Activated T-helper 2 cell treated with anti-CD3 and anti-CD28 coated beads, Interferon-gamma antibody, Interleukin-2, Interleukin-4, amounts not matched to agents 10 μg/mL and 5 μg/mL and 100 μg/mL, durations not matched to agents 14 hours and 24 hours and 36 hours (primary cell): ENCODE measurements around the gene IZUMO3. TPM values are rescaled to one million over a fixed set of nuclear protein-coding genes. Genes with fewer than 3 reads are reported as not detected.

Experiments used
- DNase-seq: peaks from one replicate; pipeline ENCODE4 v3.0.0; 2021; ENCODE audit warnings: low spot score
- H3K27ac Mint-ChIP-seq: one replicate; pipeline ENCODE4 v1.8.0; 2021; ENCODE audit warnings: mixed read lengths
- H3K27me3 Mint-ChIP-seq: one replicate; pipeline ENCODE4 v1.8.0; 2021; ENCODE audit warnings: low read depth, mixed read lengths
- H3K36me3 Mint-ChIP-seq: one replicate; pipeline ENCODE4 v1.8.0; 2021; ENCODE audit warnings: low read depth, mixed read lengths
- H3K4me1 Mint-ChIP-seq: one replicate; pipeline ENCODE4 v1.8.0; 2021; ENCODE audit warnings: low read depth, mixed read lengths
- H3K4me3 Mint-ChIP-seq: one replicate; pipeline ENCODE4 v1.8.0; 2021; ENCODE audit warnings: low read depth, mild to moderate bottlenecking, moderate library complexity, mixed read lengths
- H3K9me3 Mint-ChIP-seq: one replicate; pipeline ENCODE4 v1.8.0; 2021; ENCODE audit warnings: mixed read lengths
- intact Hi-C: fragments of 100-400 bp; cut with micrococcal nuclease; formaldehyde crosslinking; loops from one replicate; pipeline ENCODE4 v1.15.1; 2023
- total RNA-seq: library from RNA; stranded (reverse); gene quantifications from 2 replicates; pipeline ENCODE4 v1.2.3, GENCODE V29; 2022

Gene IZUMO3
- total RNA-seq, 1 donor from 2014 or later: not detected

- intact Hi-C loops: no loop called here
- H3K4me3 Mint-ChIP-seq: no peak overlapping the region
- no peak for DNase-seq
- H3K27ac Mint-ChIP-seq: no peak overlapping the region
- no peaks in the 10 kb centered on the region for H3K4me1 Mint-ChIP-seq
- H3K36me3 Mint-ChIP-seq: no peaks in the 10 kb centered on the region
- H3K9me3 Mint-ChIP-seq: peaks cover 55% of the 10 kb centered on the region
- H3K27me3 Mint-ChIP-seq: no peaks in the 10 kb centered on the region
Measured at GRCh38 chr9:24516463-24516862, 29.2 kb downstream of the IZUMO3 start.

DNA sequence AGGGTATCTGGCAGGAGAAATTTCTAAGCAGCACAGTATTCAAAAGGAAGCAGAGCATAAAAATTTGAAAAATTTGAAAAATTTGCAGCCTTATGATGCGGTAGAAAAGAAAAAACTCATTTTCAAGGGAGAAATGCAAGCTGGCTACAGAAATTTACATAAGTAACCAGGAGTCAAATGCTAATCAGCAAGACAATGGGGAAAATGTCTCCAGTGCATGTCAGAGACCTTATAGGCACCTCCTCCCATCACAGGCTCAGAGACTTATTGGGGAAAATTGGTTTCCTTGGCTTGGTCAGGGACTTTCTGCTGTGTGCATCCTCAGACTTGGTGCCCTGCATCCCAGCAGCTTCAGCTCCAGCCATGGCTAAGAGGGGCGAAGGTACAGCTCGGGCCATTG, 35.8 kb downstream of the IZUMO3 start:
- no peaks in the 10 kb centered on the region for H3K4me1 Mint-ChIP-seq
- intact Hi-C loops: no loop called here
- no peaks in the 10 kb centered on the region for H3K36me3 Mint-ChIP-seq
- peaks cover 49% of the 10 kb centered on the region for H3K9me3 Mint-ChIP-seq
- no peak for DNase-seq
- no peak overlapping the region for H3K27ac Mint-ChIP-seq
- H3K27me3 Mint-ChIP-seq: no peaks in the 10 kb centered on the region
- no peak overlapping the region for H3K4me3 Mint-ChIP-seq

GRCh38 chr9:24504521-24504920, 41.2 kb downstream of the IZUMO3 start:
- Mint-ChIP-seq H3K27ac (no peak overlapping the region), H3K27me3 (no peaks in the 10 kb centered on the region), H3K36me3 (no peaks in the 10 kb centered on the region), H3K4me3 (no peak overlapping the region), H3K9me3 (peaks cover 52% of the 10 kb centered on the region), H3K4me1 (no peaks in the 10 kb centered on the region)
- no peak for DNase-seq
- intact Hi-C loops: no loop called here

GRCh38 chr9:24502206-24502937, 43.3 kb downstream of the IZUMO3 start:
- no peaks in the 10 kb centered on the region for H3K27me3 Mint-ChIP-seq
- DNase-seq: no peak
- no peaks in the 10 kb centered on the region for H3K36me3 Mint-ChIP-seq
- H3K4me3 Mint-ChIP-seq: no peak overlapping the region
- H3K27ac Mint-ChIP-seq: no peak overlapping the region
- H3K4me1 Mint-ChIP-seq: no peaks in the 10 kb centered on the region
- intact Hi-C loops: no loop called here
- H3K9me3 Mint-ChIP-seq: peaks cover 62% of the 10 kb centered on the region

GRCh38 chr9:24500761-24501160, 44.9 kb downstream of the IZUMO3 start:
- intact Hi-C loops: no loop called here
- H3K36me3 Mint-ChIP-seq: no peaks in the 10 kb centered on the region
- no peaks in the 10 kb centered on the region for H3K27me3 Mint-ChIP-seq
- H3K4me3 Mint-ChIP-seq: no peak overlapping the region
- H3K27ac Mint-ChIP-seq: no peak overlapping the region
- no peaks in the 10 kb centered on the region for H3K4me1 Mint-ChIP-seq
- H3K9me3 Mint-ChIP-seq: peaks cover 63% of the 10 kb centered on the region
- DNase-seq: no peak

DNA sequence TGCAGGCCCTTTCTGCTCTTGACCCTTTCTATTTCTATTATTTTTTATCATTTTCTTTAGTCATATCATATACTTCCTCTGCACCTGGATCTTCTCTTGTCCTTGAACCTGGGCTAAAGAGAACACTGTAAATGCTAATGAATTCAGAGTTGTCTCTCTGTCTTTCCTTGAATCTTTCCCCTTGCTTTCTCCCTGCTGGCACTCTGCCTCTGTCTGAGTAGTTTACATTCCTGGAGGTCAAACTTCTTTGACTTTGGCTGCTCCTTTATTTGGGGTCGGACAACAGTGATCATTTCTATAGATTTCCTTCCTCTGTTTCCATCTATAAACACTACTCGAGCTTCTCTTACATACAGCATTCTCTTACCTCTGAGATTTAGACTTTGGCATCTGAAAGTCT, 47.1 kb downstream of the IZUMO3 start:
- no peak for DNase-seq
- Mint-ChIP-seq H3K4me3 (no peak overlapping the region), H3K36me3 (no peaks in the 10 kb centered on the region), H3K4me1 (no peaks in the 10 kb centered on the region), H3K27me3 (no peaks in the 10 kb centered on the region), H3K27ac (no peak overlapping the region), H3K9me3 (peaks cover 60% of the 10 kb centered on the region)
- intact Hi-C loops: no loop called here

DNA sequence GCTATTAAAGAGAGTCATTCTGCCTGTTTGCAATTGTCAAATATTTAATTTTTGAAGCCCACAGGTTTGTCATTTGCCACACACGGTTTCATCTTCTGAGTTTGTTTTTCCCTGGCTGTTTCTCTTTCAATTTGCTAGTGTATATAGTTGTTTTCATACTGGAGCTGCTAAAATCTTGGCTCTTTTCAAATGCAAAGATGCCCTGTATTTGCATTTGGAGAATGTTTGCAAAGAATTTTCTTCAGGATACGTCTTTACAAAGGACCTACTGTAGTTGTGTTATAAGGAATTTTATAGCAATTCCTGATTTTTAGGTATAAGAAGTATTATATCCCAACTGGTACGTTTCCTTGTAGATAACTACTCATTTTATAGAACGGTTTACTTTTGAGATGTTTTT, 48.0 kb downstream of the IZUMO3 start:
- intact Hi-C loops: no loop called here
- no peak for DNase-seq
- no peaks in the 10 kb centered on the region for H3K36me3 Mint-ChIP-seq
- H3K4me3 Mint-ChIP-seq: no peak overlapping the region
- no peaks in the 10 kb centered on the region for H3K27me3 Mint-ChIP-seq
- H3K27ac Mint-ChIP-seq: no peak overlapping the region
- no peaks in the 10 kb centered on the region for H3K4me1 Mint-ChIP-seq
- H3K9me3 Mint-ChIP-seq: peaks cover 63% of the 10 kb centered on the region
